ENCODE results near the gene ANGPTL7. TPM values are rescaled to one million over a fixed set of nuclear protein-coding genes. Genes with fewer than 3 reads are reported as not detected.

ANGPTL7 gene
- total and polyA plus RNA-seq, 7 donors: 0.51 to 6.4 (median 2.2) TPM; not detected in 1

DNA sequence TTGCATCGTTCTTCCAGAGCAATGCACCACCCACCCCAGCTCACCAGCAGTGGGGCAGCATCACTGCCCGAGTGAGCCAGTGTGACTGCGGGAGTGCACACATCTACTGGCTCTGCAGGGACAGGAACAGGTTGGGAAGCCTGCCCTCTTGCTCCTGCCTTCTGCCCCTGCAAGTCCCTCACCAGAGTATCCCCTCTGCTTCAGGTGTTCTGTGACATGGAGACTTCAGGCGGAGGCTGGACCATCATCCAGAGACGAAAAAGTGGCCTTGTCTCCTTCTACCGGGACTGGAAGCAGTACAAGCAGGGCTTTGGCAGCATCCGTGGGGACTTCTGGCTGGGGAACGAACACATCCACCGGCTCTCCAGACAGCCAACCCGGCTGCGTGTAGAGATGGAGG, 4.2 kb downstream of the ANGPTL7 start:
- Histone ChIP-seq H3K4me1 (peaks cover 0 to 14% (median 6%) of the 10 kb centered on the region in 4 donors), H3K27ac (no peak overlapping the region), H3K36me3 (peaks cover 25 to 87% (median 35%) of the 10 kb centered on the region in 4 donors), H3K27me3 (no peaks in the 10 kb centered on the region), H3K4me3 (no peak overlapping the region), H3K9me3 (no peaks in the 10 kb centered on the region)
- TF ChIP-seq POLR2A (IDR thresholded peaks at IDR 0.05): no peak
- intact Hi-C loops (cut with DNase I): no loop called here
- WGBS, 2 donors: 96 to 97% methylated on average over 11 of the region's 11 CpGs
- no peak for DNase-seq

DNA sequence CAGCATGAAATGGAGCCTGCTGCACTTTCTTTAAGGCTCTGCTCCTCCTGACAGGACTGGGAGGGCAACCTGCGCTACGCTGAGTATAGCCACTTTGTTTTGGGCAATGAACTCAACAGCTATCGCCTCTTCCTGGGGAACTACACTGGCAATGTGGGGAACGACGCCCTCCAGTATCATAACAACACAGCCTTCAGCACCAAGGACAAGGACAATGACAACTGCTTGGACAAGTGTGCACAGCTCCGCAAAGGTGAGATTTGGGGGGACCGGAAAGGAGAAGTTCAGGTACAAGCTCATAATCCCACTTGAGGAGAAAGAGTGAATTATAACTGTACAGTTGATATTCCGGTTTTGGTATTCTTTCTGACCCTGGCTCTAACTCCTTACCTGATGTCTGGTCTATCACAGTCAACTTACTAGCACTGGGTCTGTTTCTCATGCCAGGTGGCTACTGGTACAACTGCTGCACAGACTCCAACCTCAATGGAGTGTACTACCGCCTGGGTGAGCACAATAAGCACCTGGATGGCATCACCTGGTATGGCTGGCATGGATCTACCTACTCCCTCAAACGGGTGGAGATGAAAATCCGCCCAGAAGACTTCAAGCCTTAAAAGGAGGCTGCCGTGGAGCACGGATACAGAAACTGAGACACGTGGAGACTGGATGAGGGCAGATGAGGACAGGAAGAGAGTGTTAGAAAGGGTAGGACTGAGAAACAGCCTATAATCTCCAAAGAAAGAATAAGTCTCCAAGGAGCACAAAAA, 5.4 kb downstream of the ANGPTL7 start:
- no peak for DNase-seq
- peaks cover 0 to 2% (median 0%) of the 10 kb centered on the region in 4 donors for H3K4me1 ChIP-seq
- TF ChIP-seq, protein P1, sequence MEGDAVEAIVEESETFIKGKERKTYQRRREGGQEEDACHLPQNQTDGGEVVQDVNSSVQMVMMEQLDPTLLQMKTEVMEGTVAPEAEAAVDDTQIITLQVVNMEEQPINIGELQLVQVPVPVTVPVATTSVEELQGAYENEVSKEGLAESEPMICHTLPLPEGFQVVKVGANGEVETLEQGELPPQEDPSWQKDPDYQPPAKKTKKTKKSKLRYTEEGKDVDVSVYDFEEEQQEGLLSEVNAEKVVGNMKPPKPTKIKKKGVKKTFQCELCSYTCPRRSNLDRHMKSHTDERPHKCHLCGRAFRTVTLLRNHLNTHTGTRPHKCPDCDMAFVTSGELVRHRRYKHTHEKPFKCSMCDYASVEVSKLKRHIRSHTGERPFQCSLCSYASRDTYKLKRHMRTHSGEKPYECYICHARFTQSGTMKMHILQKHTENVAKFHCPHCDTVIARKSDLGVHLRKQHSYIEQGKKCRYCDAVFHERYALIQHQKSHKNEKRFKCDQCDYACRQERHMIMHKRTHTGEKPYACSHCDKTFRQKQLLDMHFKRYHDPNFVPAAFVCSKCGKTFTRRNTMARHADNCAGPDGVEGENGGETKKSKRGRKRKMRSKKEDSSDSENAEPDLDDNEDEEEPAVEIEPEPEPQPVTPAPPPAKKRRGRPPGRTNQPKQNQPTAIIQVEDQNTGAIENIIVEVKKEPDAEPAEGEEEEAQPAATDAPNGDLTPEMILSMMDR (IDR thresholded peaks at IDR 0.05): no peak
- TF ChIP-seq POLR2A (IDR thresholded peaks at IDR 0.05) (no peak), POLR2AphosphoS5 (IDR thresholded peaks at IDR 0.05) (no peak), EP300 (IDR thresholded peaks at IDR 0.05) (no peak)
- no peak overlapping the region for H3K27ac ChIP-seq
- H3K27me3 ChIP-seq: no peaks in the 10 kb centered on the region
- intact Hi-C loops (cut with DNase I): no loop called here
- 95% methylated on average over 14 of the region's 14 CpGs for WGBS, 2 donors
- no peak overlapping the region for H3K4me3 ChIP-seq
- H3K36me3 ChIP-seq: peaks cover 25 to 96% (median 42%) of the 10 kb centered on the region in 4 donors
- no peaks in the 10 kb centered on the region for H3K9me3 ChIP-seq

DNA sequence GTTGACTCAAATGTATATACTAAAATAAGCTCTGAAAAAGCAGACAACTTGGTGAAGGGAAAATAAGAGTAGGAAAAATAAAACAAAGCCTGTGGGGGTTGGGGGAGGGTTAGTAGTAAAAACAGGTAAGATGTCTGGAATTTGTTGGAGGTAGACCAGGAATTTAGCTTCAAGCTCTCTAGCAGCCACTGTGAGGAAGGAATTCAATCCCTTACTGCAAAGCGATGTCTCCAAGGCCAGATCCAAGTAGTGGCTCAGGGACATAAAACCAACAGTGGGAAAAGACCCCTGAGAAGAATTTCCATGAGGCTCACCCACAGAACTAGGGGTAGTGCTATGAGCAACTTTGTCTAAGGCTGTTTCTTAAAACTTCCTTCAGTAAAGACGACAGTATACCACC, 7.8 kb downstream of the ANGPTL7 start:
- no peaks in the 10 kb centered on the region for H3K27me3 ChIP-seq
- peaks cover 29 to 98% (median 43%) of the 10 kb centered on the region in 4 donors for H3K36me3 ChIP-seq
- H3K9me3 ChIP-seq: no peaks in the 10 kb centered on the region
- intact Hi-C loops (cut with DNase I): no loop called here
- WGBS, 2 donors: 93 to 96% methylated on average over 2 of the region's 2 CpGs
- no peak for DNase-seq
- no peak overlapping the region for H3K27ac ChIP-seq
- no peak overlapping the region for H3K4me3 ChIP-seq
- H3K4me1 ChIP-seq: no peaks in the 10 kb centered on the region
- no peak for TF ChIP-seq EP300 (IDR thresholded peaks at IDR 0.05)
- TF ChIP-seq, protein P1 (IDR thresholded peaks at IDR 0.05): no peak
- no peak for TF ChIP-seq POLR2A (IDR thresholded peaks at IDR 0.05)
- no peak for TF ChIP-seq POLR2AphosphoS5 (IDR thresholded peaks at IDR 0.05)

DNA sequence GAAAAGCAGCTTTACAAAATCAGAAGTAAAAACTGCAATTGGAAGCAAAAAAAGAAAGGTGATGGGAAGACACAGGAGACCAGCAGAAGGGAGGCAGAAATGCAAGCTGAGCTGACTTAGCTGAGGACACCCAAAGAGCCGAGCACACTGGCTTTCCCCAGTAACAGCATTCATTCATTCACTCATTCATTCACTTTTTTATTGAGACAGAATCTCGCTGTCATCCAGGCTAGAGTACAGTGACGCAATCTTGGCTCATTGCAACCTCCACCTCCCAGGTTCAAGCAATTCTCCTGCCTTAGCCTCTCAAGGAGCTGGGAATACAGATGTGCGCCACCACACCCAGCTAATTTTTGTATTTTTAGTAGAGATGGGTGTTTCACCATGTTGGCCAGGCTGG, 8.2 kb downstream of the ANGPTL7 start:
- no peak for DNase-seq
- no peak for TF ChIP-seq POLR2AphosphoS5 (IDR thresholded peaks at IDR 0.05)
- TF ChIP-seq, protein P1 (IDR thresholded peaks at IDR 0.05): no peak
- TF ChIP-seq EP300 (IDR thresholded peaks at IDR 0.05): no peak
- no peak for TF ChIP-seq POLR2A (IDR thresholded peaks at IDR 0.05)
- Histone ChIP-seq H3K4me3 (no peak overlapping the region), H3K36me3 (peaks cover 29 to 97% (median 43%) of the 10 kb centered on the region in 4 donors), H3K4me1 (no peaks in the 10 kb centered on the region), H3K27ac (no peak overlapping the region), H3K9me3 (no peaks in the 10 kb centered on the region), H3K27me3 (no peaks in the 10 kb centered on the region)
- 94 to 98% methylated on average over 4 of the region's 4 CpGs for WGBS, 2 donors
- intact Hi-C loops (cut with DNase I): no loop called here

DNA sequence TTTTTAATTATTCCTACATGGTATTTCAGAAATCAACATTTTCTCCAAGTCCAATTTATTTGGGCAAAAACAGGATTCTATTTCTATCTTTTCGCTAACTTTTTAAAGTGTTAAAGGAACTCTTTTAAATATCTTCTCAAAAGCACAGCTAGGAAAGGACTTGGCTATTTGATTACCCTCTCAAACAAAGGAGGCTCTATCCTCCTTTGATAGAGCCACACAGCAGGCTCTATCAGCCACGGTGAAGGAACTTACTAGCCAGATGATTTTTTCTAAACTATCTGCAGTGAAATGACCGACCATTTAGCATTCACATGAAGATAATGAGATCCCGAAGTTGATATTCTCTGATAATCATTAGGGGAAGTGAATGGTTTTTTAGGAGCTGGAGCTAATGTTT, 9.1 kb downstream of the ANGPTL7 start:
- TF ChIP-seq EP300 (IDR thresholded peaks at IDR 0.05) (no peak), POLR2AphosphoS5 (IDR thresholded peaks at IDR 0.05) (no peak), POLR2A (IDR thresholded peaks at IDR 0.05) (no peak)
- TF ChIP-seq, protein P1 (IDR thresholded peaks at IDR 0.05): no peak
- 75 to 89% methylated on average over 4 of the region's 4 CpGs for WGBS, 2 donors
- no peak for DNase-seq
- Histone ChIP-seq H3K9me3 (no peaks in the 10 kb centered on the region), H3K4me1 (no peaks in the 10 kb centered on the region), H3K27ac (no peak overlapping the region), H3K36me3 (peaks cover 30 to 98% (median 39%) of the 10 kb centered on the region in 4 donors), H3K4me3 (no peak overlapping the region), H3K27me3 (no peaks in the 10 kb centered on the region)
- intact Hi-C loops (cut with DNase I): no loop called here

Measured in sigmoid colon (tissue), 7 donors.